Measurements from ENCODE around the gene TM9SF3. TPM values are rescaled to one million over a fixed set of nuclear protein-coding genes. Genes with fewer than 3 reads are reported as not detected.
"Not testable (repeated sequence)": the region's sequence is repeated elsewhere in the genome, so short reads cannot be mapped to it uniquely, and the experiment has no call there.

TM9SF3 gene
- total RNA-seq, 3 donors from 2014 or later = 95.7 to 118 (median 116) TPM

- intact Hi-C loops (cut with DNase I; ENCODE audit: low total_unique reads) = no loop called here
- Histone ChIP-seq H3K4me1 (peaks cover 0 to 7% of the 10 kb centered on the region in 2 donors), H3K4me3 (no peak overlapping the region), H3K27me3 (no peaks in the 10 kb centered on the region), H3K36me3 (no peaks in the 10 kb centered on the region), H3K9me3 (no peaks in the 10 kb centered on the region), H3K27ac (peak overlapping the region in 1 of 2 donors; percentile 35)
- no peak for DNase-seq (ENCODE audit: low spot score in 2 of 2)
- no peak for TF ChIP-seq POLR2AphosphoS5 (IDR thresholded peaks at IDR 0.05)
- no peak for TF ChIP-seq POLR2A (IDR thresholded peaks at IDR 0.05)
- TF ChIP-seq CTCF (IDR thresholded peaks at IDR 0.05) = no peak
Measured at GRCh38 chr10:96577069-96577468, 9.7 kb downstream of the TM9SF3 start.

GRCh38 chr10:96576277-96576980 lies 10.4 kb downstream of the TM9SF3 start:
- no peak for DNase-seq (ENCODE audit: low spot score in 2 of 2)
- intact Hi-C loops (cut with DNase I; ENCODE audit: low total_unique reads) = no loop called here
- TF ChIP-seq POLR2A (IDR thresholded peaks at IDR 0.05) (no peak), POLR2AphosphoS5 (IDR thresholded peaks at IDR 0.05) (no peak), CTCF (IDR thresholded peaks at IDR 0.05) (no peak)
- H3K4me1 ChIP-seq = peaks cover 0 to 7% of the 10 kb centered on the region in 2 donors
- H3K27ac ChIP-seq = peak overlapping the region in 1 of 2 donors; percentile 13
- H3K36me3 ChIP-seq = no peaks in the 10 kb centered on the region
- H3K9me3 ChIP-seq = no peaks in the 10 kb centered on the region
- no peaks in the 10 kb centered on the region for H3K27me3 ChIP-seq
- H3K4me3 ChIP-seq = no peak overlapping the region

GRCh38 chr10:96574564-96574963 lies 12.2 kb downstream of the TM9SF3 start:
- H3K27me3 ChIP-seq; intact Hi-C loops (cut with DNase I; ENCODE audit: low total_unique reads); H3K36me3 ChIP-seq; H3K27ac ChIP-seq; DNase-seq (ENCODE audit: low spot score in 2 of 2); H3K9me3 ChIP-seq; H3K4me1 ChIP-seq; H3K4me3 ChIP-seq: not testable (repeated sequence)

- Histone ChIP-seq H3K27ac (no peak overlapping the region), H3K4me3 (no peak overlapping the region), H3K27me3 (no peaks in the 10 kb centered on the region), H3K36me3 (no peaks in the 10 kb centered on the region), H3K4me1 (peaks cover 0 to 3% of the 10 kb centered on the region in 2 donors), H3K9me3 (no peaks in the 10 kb centered on the region)
- no peak for TF ChIP-seq CTCF (IDR thresholded peaks at IDR 0.05)
- TF ChIP-seq POLR2AphosphoS5 (IDR thresholded peaks at IDR 0.05) = no peak
- no peak for TF ChIP-seq POLR2A (IDR thresholded peaks at IDR 0.05)
- intact Hi-C loops (cut with DNase I; ENCODE audit: low total_unique reads) = no loop called here
- DNase-seq (ENCODE audit: low spot score in 2 of 2) = no peak
Measured at GRCh38 chr10:96573036-96573435, 13.8 kb downstream of the TM9SF3 start.

- H3K27ac ChIP-seq = no peak overlapping the region
- intact Hi-C loops (cut with DNase I; ENCODE audit: low total_unique reads) = no loop called here
- TF ChIP-seq POLR2A (IDR thresholded peaks at IDR 0.05) (no peak), POLR2AphosphoS5 (IDR thresholded peaks at IDR 0.05) (no peak), CTCF (IDR thresholded peaks at IDR 0.05) (no peak)
- H3K27me3 ChIP-seq = no peaks in the 10 kb centered on the region
- H3K9me3 ChIP-seq = no peaks in the 10 kb centered on the region
- DNase-seq (ENCODE audit: low spot score in 2 of 2) = no peak
- H3K4me1 ChIP-seq = no peaks in the 10 kb centered on the region
- no peaks in the 10 kb centered on the region for H3K36me3 ChIP-seq
- H3K4me3 ChIP-seq = no peak overlapping the region
Measured at GRCh38 chr10:96570983-96571964, 15.5 kb downstream of the TM9SF3 start.

All from breast epithelium (tissue), 4 donors.